ENCODE measurements around the gene SKAP1.
"Not testable (repeated sequence)": the region's sequence is repeated elsewhere in the genome, so short reads cannot be mapped to it uniquely, and the experiment has no call there.

Gene SKAP1

GRCh38 chr17:48445248-48445620 is 15.2 kb upstream of the SKAP1 start:
- no peak for DNase-seq (ENCODE audit: low read depth)

- DNase-seq (ENCODE audit: low read depth): no peak
These were observed 14.7 kb upstream of the SKAP1 start for GRCh38 chr17:48444516-48445247.

- no peak for DNase-seq (ENCODE audit: low read depth)
These were observed 13.7 kb upstream of the SKAP1 start for GRCh38 chr17:48443712-48444111.

GRCh38 chr17:48442819-48443218 is 12.8 kb upstream of the SKAP1 start:
- DNase-seq (ENCODE audit: low read depth): no peak

DNA sequence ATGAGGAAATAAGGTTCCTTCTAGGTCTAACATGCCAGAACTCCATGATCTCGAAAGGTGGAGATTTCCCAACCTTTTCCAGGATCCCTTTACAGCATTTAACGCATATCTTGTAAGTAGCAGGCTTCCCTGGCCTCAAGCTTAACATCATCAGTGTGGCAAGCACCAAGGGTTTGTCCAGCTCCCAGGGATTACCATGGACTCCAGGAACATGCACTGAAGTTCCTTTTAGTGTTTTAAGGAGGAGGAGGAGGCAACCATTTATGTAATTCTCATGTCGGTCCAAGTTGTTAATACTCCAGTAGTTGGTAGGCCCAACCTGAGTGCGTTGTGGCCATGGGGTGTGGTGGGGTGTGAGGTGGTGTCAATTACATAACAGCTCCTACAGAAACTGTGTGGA is 11.8 kb upstream of the SKAP1 start:
- no peak for DNase-seq (ENCODE audit: low read depth)

- no peak for DNase-seq (ENCODE audit: low read depth)
These were observed 11.3 kb upstream of the SKAP1 start for GRCh38 chr17:48441231-48441711.

DNA sequence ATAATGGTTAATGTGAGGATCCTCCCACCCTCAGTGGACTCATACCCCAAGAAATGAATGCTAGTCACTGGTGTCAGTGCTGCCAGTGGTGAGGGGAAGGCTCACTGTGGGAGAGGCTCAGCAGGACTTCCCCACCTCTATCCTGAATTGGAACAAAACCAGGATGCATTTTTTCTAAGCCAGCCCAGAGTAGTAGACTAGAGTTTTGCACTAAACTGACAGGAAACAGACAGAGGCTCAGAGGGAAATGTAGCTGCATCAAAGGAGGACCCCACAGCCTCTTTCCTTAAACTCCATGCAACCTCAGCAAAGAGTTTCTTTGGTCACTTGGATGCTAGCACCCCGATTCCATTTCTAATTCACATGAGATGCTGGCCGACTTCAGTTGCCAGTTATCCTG is 10.7 kb upstream of the SKAP1 start:
- DNase-seq (ENCODE audit: low read depth): no peak

GRCh38 chr17:48439875-48440505 is 10.0 kb upstream of the SKAP1 start:
- DNase-seq (ENCODE audit: low read depth): no peak

GRCh38 chr17:48439110-48439850 is 9.3 kb upstream of the SKAP1 start:
- DNase-seq (ENCODE audit: low read depth): no peak

GRCh38 chr17:48438516-48439061 is 8.6 kb upstream of the SKAP1 start:
- no peak for DNase-seq (ENCODE audit: low read depth)

DNA sequence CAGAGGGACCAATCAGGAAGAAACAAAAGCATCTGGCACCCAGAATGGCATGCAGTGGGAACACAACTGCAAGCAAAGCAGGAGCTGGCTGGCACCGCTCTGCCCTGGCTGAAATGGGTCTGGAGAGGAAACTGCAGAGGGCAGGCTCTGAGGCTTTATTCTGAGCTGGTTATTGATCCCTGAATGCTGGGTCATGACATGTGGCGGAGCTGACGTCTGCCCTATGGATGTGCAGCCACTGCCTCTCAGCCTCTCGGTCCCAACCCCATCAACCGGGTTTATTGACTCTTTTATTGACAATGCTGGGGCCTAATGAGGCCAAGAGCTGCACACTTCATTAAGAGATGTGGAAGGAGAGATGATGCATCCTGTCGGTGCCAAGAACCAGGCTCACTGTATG is 3.9 kb upstream of the SKAP1 start:
- DNase-seq (ENCODE audit: low read depth): no peak

- DNase-seq (ENCODE audit: low read depth): no peak
These were observed 3.1 kb upstream of the SKAP1 start for GRCh38 chr17:48432820-48433775.

DNA sequence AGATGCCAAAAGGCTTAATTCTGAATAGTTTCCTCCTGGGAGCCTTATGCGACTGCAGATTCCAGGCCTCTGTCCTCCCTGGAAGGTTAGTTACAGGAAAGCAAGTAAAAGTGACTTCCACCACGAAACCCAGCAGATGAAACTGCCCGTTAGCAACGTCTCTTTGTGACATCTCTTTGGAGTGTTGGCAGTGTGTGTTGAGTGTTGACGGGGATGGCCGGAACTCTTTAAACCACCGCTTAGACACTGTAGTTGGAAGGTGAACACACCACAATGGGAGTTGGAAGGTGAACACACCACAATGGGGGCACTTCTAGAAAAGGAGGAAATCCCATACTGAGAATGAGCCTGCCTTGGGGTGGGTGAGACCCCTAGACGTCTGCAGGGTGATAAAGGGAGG is 858 bp downstream of the SKAP1 start:
- no peak for DNase-seq (ENCODE audit: low read depth)

DNA sequence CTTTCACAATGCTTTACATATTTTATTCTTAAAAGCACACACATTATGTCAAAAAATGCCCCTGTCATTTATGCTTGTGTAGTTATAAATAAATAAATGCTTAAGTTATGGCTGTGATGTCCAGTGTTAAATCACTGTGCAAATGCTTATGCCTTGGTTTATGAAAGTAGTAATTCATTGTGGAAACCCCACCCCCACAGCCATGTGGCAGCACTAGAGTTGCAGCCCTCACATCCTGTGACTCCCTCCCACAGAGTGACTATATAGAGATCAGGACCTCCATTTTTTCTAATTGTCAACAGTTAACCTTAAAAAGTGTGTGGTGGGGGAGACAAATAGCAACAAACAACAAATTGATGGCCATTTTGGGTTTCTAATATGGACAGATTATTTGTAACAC is 2.4 kb downstream of the SKAP1 start:
- DNase-seq (ENCODE audit: low read depth): peak; percentile 54

DNA sequence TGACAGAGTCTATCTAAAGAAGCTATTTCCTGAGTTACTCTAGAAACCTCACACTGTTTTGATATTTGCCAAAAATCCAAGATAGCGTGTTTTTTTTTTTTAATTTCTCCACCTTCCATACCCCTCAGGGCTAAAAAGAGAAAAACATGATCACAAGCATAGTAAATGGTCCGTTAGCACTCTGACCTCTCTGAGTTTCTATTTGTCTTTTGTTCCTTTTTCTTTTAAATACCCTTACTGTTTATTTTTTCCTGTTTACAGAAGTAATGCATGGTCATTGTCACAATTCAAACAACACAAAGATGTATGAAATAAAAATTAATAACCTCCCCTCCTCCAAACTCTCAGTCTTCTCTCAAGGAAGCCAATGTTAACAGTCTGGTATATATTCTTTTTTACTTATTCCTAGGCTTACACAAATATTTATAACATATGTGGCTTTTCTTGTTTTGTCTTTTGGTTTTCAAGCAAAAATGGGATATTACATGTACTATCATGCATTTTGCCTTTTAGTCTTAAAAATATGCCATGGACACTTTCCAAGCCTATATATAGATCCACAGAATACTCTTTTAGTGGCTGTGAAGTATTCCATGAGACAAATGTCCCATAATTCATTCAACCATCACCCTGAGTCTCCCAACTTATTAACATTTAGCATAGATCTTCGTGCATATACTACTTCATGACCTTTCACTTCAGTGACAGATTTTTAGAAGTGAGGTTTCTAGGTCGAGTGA is 3.1 kb downstream of the SKAP1 start:
- no peak for DNase-seq (ENCODE audit: low read depth)

GRCh38 chr17:48426019-48426665 is 3.9 kb downstream of the SKAP1 start:
- no peak for DNase-seq (ENCODE audit: low read depth)

- not testable (repeated sequence) for DNase-seq (ENCODE audit: low read depth)
These were observed 8.0 kb downstream of the SKAP1 start for GRCh38 chr17:48422060-48422459.

DNA sequence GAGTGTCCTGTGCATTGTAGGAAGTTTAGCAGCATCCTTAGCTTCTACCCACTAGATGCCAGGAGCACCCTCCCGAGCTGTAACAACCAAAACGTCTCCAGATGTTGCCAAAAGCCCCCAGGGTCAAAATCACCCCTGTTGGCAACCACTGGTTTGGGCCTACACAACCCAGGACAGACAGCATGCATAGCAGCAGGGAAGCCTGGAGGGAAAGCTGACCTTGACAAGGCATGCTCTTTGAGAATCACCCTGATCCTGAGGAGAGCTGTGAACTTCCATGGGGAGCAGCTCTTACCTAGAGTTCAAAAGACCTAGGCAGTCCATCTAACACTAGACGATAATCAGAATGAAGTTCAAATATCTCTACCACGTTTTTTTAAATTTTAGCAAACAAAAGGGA is 9.2 kb downstream of the SKAP1 start:
- no peak for DNase-seq (ENCODE audit: low read depth)

- DNase-seq (ENCODE audit: low read depth): no peak
These were observed 13.0 kb downstream of the SKAP1 start for GRCh38 chr17:48416971-48417370.

GRCh38 chr17:48413613-48414405 is 16.2 kb downstream of the SKAP1 start:
- no peak for DNase-seq (ENCODE audit: low read depth)
